Peyer's patch (tissue), 4 donors: ENCODE data around the gene KRT16.

Experiments
- CTCF ChIP-seq, 6 experiments: fragments of 450-650 bp in 4 of 6; fragments of 200-600 bp in 2 of 6; sonication (generic) in 1 of 6; IDR thresholded peaks; one replicate each; pipeline ENCODE4 v1.5.1; 2017 to 2019; ENCODE audit warnings: antibody characterized with exemption in 6 of 6, mild to moderate bottlenecking in 3 of 6, moderate library complexity in 1 of 6
- POLR2A ChIP-seq, 2 donors: fragments of 450-650 bp; IDR thresholded peaks; one replicate each; pipeline ENCODE4 v1.5.1; 2017; ENCODE audit warnings: antibody characterized with exemption in 2 of 2, mild to moderate bottlenecking in 2 of 2, moderate library complexity in 2 of 2

- TF ChIP-seq CTCF (IDR thresholded peaks at IDR 0.05) (no peak), POLR2A (IDR thresholded peaks at IDR 0.05) (no peak)
These were observed 8.2 kb upstream of the KRT16 start for GRCh38 chr17:41620583-41621434.
